CD4-positive, alpha-beta T cell treated with Interleukin-21 for 1 hour (primary cell): ENCODE measurements around the gene DTD2.
"Not testable (repeated sequence)": the region's sequence is repeated elsewhere in the genome, so short reads cannot be mapped to it uniquely, and the experiment has no call there.

Experiments
- DNase-seq: peaks from one replicate; pipeline ENCODE4 v3.0.0-alpha.2; 2020

Gene DTD2

DNA sequence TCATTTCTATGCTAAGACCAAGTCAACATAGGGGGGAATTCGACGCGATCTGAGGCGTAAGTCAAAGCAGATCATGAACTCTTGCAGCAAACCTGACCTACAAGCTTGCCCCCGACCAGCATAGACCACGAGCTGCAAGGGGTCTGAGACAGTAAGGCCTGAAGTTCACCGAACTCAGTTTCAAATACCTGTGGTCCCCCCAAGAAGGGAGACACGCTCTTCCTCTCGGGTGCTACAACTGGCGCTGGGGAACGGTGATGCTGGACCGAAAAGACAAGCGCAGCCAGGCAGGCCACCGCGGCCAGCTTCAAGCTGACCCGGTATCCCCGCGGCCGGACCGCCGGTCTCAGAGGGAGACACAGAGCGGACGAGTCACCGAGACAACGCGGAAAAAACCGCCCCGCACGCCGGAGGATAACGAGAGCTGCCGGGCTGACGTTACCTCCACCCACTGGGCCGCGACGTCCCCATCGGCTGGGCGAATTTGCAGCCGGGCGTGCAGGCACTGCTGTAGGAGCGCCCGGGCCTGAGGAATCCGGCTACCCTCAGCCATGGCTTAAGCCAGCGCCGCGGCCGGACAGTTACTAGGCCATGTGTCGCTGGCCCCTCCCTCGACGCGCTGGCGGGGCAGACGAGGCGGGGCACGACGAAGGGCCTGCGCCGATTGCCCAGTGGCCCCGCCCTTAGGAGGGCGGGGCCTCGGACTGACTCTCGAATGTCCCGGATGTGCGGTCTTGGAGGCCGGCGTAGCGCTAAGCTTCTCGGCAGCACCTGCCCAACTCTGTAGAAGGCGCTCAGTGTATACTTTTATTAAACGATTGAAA lies at the start of gene DTD2:
Gene DTD2, minus strand, starts transcription at position 666 of the 824 bp plus-strand sequence. Its CDS starts 113 bp downstream, at position 553.
- DNase-seq: peak; percentile 94

DNA sequence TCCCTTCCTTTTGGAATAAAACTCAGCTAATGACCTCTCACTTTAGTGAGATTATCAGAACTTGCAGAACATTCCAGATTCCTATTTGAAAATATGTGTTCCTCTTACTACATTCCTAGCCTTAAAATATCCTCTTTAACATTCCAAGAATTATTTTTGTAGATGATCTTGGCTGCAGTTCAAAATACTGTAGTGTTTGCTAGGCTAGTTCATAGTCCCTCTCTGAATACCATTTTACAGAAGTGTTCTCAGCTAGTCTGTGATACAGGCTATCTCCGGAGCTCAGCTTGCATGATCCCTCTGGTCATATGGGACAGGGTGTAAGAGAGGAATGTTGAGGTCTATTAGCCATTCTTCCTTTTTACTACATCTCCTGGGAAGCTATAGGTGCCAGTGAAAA lies 48.1 kb upstream of the DTD2 start:
- DNase-seq: no peak

DNA sequence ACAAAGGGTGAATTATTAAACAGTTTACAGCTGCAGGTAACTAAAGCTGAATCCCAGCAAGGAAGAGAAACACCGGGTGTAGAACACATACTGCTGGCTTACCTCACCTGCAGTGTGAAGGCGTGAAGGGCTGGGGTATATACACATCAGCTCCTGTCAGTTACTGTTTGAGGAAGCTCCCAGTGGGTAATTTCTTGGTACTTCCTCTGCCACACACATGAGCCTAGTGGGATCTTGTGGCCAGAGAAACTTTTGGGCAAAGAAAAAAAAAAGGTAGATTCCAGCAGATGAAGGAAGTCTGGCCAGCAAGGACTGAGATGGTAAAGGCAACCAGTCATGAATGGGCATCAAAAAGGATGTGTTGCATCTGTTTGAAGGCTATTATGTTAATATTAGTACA lies 44.6 kb upstream of the DTD2 start:
- DNase-seq: no peak

DNA sequence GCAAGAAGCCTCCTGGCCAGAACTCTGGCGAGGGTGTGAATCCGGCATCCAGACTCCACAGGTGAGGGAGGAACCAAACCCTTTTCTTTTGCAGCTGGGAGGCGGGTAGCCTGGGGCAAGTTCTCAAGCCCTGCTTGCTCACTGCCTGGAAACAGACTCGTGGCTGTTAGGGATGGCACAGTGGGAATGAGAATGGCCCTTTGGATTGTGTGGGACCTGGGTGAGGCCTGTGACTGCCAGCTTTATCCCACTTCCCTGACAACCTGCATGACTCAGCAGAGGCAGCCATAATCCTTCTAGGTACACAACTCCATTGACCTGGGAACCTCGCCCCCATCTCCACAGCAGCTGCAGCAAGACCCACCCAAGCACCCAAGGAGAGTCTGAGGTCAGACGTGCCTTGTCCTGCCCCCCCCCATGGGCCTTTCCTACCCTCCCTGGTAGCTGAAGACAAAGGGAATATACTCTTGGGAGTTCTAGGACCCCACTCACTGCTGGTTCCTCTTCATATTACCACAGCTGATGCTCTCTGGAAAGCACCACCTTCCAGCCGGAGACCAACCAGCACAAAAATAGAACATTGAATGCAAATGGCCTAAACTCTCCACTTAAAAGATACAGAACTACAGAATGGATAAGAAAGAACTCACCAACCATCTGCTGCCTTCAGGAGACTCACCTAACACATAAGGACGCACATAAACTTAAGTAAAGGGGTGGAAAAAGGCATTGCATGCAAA lies 35.6 kb upstream of the DTD2 start:
- DNase-seq: no peak

DNA sequence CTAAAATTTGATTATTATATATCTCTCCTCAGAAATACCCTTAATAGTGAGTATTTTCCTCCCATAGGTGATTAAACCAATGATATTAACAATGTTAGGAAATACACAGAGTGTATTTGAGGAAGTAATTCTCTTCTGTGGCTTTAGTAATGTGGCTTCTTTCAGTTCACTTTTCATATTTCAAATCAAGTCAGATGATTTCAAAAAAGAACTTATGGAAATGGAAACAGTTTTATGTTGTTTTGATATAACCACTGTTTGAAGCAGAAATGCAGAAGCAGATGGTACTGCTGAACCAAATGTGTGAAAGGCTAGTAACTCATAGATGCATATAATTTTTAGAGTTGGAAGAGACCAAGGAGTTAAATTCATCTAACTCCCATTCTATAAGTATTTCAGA lies 32.4 kb upstream of the DTD2 start:
- DNase-seq: no peak

DNA sequence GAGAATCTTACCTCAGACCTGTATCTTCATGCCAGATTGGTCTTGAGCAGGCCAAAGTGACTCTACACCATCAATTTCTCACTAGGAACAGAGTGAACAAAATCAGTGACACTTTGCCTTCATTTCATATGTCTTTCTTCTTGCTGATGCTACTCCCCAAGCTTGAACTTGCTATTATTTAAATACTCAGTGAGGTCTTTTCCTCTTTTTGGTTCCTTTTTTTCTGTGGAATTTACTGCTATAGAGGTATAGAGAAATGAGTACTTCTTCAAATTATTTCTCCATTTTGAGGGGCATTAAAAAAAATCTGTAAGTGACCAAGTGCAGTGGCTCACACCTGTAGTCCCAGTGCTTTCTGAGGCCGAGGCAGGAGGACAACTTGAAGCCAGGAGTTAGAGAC lies 30.6 kb upstream of the DTD2 start, which contains the start of gene GPR33:
Gene GPR33, minus strand, starts transcription at position 154 of the 400 bp plus-strand sequence. CDS start 4,074 bp downstream, outside the sequence.
- DNase-seq: no peak

DNA sequence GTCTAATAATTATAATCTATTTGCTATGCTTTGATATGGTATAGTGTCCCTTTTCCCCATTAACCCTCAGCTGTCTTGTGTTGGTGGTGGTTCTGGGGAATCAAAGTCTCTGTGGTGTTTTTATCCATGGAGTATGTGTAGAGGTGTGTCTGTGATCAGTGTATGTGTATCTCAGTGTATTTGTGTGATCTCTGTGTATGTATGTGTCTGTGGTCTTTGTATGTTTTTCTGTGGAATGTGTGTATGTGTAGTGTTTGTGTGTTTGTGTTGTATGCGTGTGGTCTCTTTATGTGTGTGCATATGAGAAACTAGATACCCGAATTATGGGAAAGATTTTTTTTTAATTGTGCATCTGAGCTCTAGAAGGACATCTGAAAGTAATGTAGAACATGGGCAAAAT lies 29.5 kb upstream of the DTD2 start:
- DNase-seq: no peak

DNA sequence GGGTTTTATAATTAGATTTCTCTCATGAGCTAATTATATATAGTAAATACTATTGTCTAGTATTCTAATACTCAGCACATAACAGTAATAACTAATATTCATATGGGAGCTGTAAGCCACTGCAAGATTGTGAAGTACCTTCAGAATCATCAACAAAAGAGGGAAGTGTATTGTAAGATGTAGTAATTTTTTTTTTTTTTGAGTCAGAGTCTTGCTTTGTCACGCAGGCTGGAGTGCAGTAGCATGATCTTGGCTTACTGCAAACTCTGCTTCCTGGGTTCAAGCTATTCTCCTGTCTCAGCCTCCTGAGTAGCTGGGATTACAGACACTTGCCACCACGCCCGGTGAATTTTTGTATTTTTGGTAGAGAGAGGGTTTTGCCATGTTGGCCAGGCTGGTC lies 27.4 kb upstream of the DTD2 start:
- no peak for DNase-seq

DNA sequence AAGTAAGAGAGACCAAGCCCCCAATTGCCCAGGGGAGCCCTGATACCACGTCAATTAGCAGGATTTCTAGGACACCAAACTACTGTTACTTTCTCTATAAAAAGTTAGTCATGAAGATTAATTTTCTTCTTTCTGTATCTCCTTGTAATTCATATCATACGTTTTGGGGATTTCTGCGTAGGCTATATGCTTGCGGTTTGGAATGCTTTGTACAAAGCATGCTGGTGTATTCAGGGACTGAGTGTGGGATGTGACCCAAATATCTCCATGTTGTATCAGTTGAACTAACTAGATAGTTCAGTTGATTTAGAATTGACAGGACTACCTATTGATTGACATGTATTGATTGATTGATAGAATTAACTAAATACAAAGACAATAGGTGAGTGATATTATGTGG lies 22.9 kb upstream of the DTD2 start:
- no peak for DNase-seq

DNA sequence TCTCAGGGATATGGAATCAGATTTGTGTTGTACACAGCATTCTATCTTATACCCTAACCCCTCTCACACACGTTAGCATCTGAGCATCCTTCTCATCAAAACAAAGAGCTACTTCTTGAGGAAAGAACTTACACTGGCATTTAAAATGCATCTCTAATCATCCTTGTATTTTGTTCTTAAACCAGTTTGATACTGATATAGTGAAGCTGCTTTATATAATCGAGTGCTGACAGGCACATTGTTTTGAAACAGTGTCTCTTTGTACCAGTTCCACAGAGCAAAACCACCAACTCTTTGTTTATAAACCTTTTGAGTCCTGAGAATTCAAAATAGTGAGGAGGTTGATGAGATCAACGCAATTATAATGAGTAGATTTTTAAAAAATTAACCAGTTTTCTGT lies 21.7 kb upstream of the DTD2 start:
- no peak for DNase-seq

DNA sequence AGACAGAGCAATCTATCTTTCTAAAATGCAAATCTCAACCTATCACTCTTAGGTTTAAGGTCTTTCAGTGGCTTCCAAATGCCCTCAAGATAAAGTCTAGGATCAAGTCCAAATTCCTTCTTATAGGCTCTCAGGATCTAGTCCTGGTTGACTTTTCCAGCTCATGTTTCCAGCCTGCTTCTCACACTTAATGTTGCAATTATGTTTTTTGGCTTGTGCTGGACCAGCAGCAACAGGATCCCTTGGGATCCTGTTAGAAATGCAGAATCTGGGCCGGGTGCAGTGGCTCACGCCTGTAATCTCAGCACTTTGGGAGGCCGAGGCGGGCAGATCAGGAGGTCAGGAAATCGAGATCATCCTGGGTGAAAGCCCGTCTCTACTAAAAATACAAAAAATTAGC lies 19.9 kb upstream of the DTD2 start:
- DNase-seq: no peak

DNA sequence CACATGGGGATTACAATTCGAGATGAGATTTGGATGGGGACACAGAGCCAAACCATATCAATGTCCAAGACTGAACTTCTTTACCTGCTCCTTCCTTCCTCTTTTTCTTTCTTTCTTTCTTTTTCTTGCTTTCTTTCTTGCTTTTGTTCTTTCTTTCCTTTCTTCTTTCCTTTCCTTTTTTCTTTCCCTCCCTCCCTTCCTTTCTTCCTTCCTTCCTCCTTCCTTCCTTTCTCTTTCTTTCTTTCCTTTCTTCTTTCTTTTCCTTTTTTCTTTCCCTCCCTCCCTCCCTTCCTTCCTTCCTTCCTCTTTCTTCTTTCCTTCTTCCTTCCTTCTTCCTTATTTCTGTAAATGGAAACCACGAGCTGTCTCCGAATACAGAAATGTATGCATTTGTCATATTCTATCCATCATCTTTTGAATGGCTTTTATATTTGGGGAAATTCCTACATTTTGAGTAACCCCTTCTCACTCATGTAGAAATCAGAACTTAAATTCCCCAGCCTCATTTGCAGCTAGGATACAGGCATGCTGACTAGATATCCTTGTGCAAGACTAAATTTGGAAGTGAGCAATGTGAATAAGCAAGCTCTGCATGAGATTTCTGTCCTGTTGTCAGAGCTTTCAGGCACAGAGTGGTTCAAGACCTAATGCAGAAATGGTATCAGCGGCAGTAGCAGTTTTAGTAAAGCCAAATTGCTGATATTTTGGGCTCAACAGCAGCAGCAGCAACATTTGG lies 19.0 kb upstream of the DTD2 start:
- no peak for DNase-seq

DNA sequence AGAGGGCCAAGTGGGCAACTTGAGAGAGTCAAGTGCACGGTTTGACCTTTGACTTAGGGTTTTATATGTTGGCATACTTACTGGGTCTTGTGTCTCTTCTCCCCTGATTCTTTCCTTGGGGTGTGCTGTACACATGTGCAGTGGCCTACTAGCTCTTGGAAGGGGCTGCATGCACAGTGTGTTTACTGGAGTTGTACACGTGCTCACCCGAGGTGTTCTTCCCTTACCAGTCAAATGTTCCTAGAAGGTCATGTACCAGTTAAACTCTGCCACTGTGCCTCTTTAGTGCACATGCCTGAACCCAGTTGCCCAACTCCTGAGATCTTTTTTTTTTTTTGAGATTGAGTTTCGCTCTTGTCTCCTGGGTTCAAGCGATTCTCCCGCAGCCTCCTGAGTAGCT lies 9.2 kb upstream of the DTD2 start:
- no peak for DNase-seq

DNA sequence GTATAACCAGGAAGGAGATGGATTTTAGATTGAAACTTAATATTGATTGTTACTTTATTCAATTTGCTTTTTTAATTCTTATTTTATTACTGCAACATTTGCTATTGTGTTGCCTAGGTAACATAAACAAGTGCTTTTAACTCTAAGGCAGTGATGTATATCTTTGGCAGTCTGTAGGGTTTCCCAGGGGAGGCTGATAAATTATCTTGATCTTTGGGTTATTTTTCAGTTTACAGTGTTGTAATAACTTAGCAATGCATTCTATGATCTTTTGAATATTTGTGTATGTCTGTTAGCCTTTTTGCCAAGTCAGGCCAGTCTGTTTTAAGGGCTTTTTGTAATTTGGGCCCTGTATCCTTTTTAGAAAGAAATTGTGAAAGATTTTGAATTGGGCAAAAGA lies 7.8 kb upstream of the DTD2 start:
- DNase-seq: no peak

DNA sequence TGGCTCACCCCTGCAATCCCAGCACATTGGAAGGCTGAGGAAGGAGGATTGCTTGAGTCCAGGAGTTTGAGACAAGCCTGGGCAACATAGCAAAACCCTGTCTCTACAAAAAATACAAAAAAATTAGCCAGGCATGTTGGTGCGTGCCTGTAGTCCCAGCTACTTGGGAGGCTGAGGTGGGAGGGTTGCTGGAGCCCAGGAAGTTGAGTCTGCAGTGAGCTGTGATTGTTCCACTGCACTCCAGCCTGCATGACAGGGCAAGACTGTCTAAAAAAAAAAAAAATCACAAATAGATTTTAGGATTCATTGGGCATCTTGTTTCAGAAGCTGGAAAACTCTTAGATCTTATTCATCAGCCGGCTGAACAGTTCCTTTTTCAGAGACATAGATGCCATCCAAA lies 5.1 kb upstream of the DTD2 start:
- not testable (repeated sequence) for DNase-seq

DNA sequence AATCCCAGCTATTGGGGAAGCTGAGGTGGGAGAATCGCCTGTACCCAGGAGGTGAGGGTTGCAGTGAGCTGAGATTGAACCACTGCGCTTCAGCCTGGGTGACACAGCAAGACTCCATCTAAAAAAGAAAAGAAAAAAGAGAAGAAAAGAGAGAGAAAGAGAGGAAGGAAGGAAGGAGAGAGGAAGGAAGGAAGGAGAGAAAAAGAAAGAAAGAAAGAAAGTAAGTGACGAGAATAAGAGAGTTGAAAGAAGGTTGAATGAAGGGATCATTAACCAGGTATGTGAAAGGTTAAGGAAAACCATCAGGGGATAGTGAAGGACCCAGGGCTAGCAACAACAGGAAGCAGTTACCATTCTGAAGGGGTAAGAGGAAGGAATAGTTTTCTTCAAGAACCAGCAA lies 4.2 kb upstream of the DTD2 start:
- no peak for DNase-seq

DNA sequence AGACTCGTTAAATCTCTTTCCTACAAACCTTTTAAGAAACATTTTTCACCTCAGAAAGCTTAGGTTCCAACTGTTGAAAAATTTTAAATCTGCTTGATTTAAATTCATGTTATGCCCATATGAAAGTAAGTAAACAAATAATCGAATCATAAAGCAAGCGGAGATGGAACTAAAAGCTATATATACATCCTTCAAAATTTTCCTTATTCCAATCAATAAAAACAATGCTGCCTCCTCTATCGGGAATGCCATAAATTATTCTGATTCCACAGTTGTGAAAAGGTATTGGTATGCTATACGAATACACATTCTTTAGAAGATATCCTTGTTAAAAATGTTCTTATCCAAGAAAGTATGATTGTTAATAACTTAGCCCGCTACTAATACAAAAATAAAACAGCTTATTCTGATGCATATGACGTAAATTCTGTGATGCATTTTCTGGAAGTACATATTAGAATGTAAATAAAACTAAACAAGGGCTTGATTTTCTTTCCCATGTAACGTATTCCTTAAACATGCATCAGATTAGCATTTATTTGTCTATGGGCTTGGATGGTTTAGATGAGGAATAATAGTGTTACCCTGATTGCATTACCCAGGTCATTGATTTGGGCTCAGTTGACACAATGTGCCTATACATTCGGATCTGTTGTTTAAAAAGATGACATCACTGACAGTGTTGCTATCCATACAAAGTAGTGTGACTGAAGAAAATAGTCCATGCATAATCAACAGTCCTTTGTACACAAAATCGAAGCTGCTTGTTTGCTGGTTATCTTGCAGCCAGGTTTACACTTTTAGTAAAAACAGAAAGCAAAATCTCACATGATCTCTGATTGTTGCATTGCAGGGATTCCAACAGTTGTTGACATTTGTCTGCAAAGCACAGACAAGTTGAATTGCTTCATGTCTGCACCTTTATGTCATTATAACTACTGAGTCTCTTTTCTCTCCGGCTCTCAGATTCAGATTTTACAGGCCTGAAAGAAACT lies 656 bp upstream of the DTD2 start:
- no peak for DNase-seq

DNA sequence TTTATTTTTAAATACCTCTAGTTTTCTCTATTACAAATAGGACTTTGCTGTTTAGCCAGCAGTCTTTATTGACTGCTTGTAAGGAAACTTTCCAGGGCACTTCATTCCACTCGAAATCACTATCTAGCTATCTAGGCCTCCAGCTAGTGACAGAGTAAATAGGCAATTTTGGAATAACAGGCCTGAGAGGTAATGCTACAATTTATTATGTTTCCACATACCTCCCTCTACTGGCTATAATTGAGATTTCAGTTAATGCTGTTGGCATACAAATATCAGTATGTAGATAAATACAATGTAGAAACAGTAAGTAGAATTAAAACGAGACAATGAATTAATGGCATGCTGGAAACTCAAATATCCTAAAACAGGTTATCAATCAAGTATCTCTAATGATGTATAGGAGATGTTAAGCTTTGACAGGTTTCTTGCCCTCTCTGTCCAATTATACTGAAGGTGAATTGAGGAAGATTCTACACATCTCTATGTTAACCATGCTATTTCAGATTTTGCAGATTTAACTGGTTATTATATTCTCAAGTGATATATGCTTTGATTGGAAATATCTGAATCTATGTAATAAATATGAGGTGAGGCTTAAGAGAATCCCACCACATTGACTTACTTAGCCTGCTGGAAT lies 7.2 kb downstream of the DTD2 start:
- DNase-seq: peak; percentile 33

DNA sequence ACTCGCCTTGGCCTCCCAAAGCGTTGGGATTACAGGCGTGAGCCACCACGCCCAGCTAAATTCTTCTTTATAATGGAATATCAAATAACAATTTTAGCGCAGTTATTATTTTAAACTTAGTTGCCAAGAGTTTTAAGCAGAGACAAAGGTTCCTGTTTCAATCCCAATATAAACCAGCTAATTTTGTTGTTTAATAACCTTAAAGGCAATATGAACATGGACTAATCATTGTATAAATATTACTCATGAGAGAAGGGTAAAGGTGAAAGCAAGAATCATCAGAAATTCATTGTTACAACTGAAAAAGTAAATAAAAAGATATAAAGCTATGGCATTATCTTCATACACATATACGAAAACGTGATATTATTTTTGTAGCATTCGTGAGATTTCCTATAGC lies 8.2 kb downstream of the DTD2 start:
- no peak for DNase-seq

DNA sequence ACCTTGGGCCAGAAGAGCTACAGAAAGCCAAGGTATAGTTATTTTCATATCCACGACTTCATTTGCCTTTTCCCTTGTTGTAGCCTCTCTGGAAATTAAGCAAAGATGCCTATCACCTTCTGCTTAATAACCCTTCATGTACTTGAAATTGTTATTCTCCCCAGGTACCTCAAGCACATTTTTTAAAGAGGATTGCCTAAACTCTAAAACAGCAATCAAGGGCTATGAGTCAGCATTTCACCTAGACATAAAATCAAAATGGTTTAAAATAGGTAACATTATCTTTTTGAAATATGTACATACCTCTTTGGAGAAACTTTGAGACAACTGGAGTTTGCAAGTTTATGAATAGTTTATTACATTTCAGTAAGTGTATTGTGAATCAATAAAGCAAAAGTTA lies 11.6 kb downstream of the DTD2 start:
- no peak for DNase-seq

DNA sequence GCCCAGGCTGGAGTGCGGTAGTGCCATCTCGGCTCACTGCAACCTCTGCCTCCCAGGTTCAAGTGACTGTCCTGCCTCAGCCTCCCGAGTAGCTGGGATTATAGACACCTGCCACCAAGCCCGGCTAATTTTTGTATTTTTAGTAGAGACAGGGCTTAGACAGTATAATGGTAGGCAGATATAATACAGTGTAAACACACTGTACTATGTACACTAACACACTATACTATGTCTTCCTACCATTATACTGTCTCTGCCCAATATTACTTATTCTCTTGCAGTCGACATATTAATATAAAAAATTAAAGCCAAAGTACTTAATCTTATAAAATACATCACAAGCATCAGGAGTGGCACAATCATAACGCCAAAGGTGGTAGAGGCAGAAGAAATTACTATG lies 15.0 kb downstream of the DTD2 start:
- no peak for DNase-seq
